DMS153 (cell line): Measurements from ENCODE around the gene NUDT22.

Experiments
- DNase-seq: peaks from one replicate; lab custom pipeline; 2025; lab: John Stamatoyannopoulos, UW

Gene NUDT22

GRCh38 chr11:64229090-64229743, 3.1 kb downstream of the NUDT22 start:
- no peak for DNase-seq

GRCh38 chr11:64229744-64230170, 3.7 kb downstream of the NUDT22 start:
- DNase-seq: no peak

GRCh38 chr11:64230171-64230984, 4.3 kb downstream of the NUDT22 start, which contains the start of gene DNAJC4:
DNAJC4 (plus strand) TSS chr11:64230548; CDS start chr11:64230855, 307 bp downstream.
- peak; percentile 93 for DNase-seq

DNA sequence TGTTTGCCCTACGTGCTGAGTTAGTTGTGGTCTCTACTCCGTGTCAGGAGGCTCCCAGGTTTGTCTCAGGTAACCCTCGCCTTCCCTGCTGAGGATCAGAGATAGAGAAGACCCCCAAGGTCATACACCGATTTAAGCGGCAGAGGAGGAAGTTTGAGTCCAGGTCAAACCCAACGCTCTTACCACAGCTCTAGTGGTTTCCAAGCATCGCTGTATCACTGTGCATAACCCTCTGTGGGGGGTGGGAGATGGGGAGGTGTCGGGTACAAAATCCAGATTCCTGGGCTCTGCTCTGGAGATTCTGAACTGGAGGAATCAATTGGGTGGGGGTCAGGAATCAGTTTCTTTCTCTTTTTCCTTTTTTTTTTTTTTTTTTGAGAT, 4.9 kb downstream of the NUDT22 start:
- no peak for DNase-seq

- no peak for DNase-seq
Measured at GRCh38 chr11:64231546-64231945, 5.5 kb downstream of the NUDT22 start.

- no peak for DNase-seq
Measured at GRCh38 chr11:64232182-64232966, 6.3 kb downstream of the NUDT22 start.

DNA sequence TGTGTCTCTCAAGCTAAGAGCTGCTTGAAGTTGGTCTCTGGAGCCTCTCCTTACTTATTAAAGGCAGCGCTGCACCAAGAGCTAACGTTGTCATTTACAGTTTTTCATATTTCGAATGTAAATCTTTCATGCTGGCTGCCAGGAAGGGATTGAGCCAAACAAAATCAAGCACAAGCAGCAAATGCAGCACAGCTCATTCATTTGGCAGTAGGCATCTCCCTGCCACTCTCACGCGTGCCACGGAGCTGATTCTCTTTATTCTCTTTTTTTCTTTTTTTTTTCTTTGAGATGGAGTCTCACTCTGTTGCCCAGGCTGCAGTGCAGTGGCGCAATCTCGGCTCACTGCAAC, 6.9 kb downstream of the NUDT22 start:
- DNase-seq: no peak

DNA sequence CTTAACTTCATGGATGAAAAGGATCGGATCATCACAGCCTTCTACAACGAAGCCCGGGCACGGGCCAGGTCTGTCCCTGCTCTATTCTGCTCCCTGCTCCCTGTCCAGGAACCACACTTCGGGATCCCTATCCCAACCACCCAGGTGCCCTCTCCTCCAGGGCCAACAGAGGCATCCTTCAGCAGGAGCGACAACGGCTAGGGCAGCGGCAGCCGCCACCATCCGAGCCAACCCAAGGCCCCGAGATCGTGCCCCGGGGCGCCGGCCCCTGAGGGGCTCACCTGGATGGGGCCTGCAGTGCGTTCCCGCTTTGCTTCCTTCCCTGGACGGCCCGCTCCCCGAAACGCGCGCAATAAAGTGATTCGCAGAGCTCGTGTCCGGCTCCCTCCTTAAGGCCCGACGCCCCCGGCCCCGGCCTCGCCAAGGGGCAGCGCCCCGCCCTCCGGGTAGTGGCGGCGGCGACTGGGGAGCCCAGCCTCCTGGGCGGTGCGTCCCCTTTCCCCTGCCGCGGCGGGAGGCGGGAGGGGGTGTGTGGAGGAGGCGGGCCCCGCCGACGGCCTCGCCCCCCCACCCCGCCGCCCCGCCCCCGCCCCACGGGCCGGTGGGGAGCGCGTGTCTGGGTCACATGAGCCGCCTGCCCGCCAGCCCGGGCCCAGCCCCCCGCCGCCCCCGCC, 8.0 kb downstream of the NUDT22 start, which contains the start of gene VEGFB:
TSS of gene VEGFB (plus strand) at position 672 of the 674 bp plus-strand sequence. CDS start 250 bp downstream, outside the sequence.
- no peak for DNase-seq

GRCh38 chr11:64234647-64235379, 8.7 kb downstream of the NUDT22 start:
- no peak for DNase-seq

DNA sequence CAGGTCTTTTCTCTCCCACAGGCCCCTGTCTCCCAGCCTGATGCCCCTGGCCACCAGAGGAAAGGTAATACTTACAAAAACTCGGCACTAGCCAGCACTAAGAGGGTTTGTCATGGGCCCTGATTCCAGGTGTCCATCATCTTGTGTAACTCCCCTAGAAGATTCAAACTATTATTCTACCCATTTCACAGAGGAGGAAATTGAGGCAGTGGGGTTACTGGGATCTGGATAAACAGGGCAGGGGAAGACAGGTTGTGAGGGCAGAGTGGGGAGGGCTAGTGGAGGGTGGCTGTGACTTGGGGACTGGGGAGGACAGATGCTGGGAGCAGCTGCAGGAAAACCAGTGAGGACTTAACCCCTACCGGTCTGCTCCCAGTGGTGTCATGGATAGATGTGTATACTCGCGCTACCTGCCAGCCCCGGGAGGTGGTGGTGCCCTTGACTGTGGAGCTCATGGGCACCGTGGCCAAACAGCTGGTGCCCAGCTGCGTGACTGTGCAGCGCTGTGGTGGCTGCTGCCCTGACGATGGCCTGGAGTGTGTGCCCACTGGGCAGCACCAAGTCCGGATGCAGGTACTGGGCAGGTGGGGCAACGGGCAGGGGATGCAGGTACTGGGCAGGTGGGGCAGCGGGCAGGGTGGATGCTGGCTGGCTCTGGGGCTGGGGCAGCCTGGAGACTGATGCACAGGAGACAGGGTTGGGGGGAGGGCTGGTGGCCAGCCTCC, 9.5 kb downstream of the NUDT22 start:
- no peak for DNase-seq

DNA sequence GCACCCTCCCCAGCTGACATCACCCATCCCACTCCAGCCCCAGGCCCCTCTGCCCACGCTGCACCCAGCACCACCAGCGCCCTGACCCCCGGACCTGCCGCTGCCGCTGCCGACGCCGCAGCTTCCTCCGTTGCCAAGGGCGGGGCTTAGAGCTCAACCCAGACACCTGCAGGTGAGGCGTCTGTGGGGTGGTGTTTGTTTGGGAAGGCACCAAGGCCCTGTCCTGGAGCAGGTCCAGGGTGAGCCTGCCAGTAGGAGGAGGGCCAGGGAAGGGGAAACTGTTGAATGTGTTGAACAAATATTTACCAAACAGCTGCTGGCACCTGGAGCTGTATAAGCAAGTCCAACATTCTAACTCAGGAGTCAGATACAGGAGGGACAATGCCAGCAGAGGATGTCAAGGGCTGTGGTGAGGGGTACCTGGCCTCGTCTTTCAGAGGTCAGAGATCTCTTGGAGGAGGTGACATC, 11.4 kb downstream of the NUDT22 start:
- peak; percentile 98 for DNase-seq

DNA sequence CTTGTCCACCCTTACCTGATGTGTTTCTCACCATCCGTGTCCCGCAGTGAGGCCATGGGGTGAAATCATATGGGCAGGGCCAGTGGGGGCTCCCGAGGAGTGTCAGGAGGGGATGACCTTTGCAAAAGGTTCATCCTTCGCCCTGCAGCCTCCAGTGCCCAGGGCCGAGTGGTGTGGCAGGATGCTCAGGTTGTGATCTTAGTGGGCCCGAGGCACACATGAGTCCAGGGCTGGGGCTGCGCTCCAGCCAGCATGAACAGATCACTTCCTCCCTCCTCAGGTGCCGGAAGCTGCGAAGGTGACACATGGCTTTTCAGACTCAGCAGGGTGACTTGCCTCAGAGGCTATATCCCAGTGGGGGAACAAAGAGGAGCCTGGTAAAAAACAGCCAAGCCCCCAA, 12.0 kb downstream of the NUDT22 start:
- DNase-seq: no peak

DNA sequence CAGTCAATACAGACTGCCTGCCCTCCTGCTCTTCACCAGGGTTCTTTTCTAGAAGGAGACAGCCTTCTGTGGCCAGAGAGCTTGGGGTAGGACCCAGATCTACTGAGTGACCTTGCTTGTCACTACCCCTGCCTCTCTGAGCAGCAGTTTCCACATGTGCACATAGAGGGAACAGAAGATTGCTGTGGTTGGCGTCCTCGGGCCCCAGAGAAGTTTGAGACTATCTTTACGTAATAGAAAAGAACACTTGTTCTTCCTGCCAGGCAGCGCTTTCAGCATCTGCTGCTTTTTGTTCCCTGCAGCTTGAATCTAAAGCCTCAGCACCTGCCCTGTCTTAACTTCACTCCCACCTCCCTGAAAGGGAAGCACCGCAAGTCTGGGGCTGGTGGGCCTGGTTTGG, 12.9 kb downstream of the NUDT22 start:
- DNase-seq: no peak

DNA sequence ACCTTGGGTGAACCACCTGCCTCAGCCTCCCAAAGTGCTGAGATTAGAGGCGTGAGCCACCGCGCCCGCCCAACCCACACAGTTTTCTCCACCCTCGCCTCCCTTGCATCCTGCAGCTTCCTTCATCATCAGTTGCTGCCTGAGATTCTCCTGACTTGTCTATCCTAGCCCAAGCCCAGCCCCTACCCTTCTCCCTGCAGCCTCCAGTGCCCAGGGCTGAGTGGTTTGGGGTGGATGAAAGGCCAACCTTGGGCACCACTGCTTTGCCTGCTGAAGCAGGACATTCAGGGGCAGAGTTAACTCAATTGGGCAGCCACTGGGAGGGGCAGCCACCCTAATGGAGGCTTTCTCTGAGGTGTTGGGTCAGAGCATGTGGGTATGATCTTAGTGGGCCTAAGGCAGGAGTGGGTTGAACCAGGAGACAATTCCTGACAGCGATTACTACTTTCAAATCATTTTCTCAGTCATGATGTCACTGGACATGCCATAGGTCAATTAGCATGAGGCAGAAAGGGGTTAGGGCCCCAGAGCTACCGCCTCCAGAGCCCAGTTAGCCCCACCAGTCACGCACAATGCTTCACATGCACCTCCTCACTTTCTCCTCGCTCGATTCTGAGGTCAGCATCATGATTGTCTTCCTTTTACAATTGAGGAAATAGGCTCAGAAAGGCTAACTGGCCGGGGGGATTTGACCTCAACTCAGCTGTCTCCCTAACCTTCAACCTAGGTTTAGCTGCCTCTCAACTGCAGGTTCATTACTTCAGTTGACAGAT, 13.8 kb downstream of the NUDT22 start:
- DNase-seq: peak; percentile 53

DNA sequence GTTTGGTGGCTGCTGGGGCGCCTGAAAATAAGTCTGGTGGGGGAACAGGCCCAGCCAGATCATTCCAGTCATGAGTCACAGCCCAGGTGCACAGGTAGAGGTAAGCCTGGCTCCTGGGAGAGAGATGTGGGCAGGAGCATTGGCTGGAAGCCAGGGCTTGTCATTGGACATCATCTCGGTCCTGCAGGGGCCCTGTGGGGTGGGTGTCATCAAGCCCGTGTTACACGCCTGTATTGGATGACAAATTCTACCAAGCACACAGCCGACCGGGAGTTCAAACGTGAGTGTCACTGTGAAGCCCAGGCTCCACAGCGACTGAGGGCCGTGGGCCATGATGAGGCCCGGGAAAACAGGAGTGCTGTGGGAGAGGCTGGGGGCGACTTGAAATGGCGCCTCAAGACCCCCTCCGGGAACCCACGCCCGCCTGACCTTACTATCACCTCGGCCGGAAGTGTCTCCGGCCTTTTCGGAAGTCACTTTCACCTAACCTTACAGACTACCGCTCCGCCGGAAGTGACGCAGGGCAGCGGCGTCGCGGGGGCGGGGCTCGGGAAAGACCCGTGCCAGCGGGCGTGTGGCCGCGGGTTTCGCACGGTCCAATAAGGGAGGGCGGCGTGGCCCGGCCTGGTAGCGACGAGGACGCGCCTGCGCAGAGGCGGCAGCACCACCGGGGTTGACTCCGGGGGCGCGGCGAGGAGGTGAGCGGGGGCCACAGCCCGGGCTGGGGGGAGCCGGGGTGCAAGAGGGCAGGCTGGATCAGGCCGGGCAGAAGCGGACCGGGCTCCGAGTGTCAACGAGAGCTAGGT, 14.6 kb downstream of the NUDT22 start, which contains the start of gene FKBP2:
TSS of gene FKBP2 (plus strand) at position 661 of the 806 bp plus-strand sequence. CDS start 1,293 bp downstream, outside the sequence.
- DNase-seq: peak; percentile 95

- peak; percentile 93 for DNase-seq
Measured at GRCh38 chr11:64241241-64241490, 15.1 kb downstream of the NUDT22 start.

- no peak for DNase-seq
Measured at GRCh38 chr11:64241491-64242374, 15.7 kb downstream of the NUDT22 start.
